HG03097 (cell line): ENCODE data around the gene KIAA1586.
A peak's percentile ranks its signal among the peaks of the same experiment; 100 is the strongest.
"Not testable (repeated sequence)": the region's sequence is repeated elsewhere in the genome, so short reads cannot be mapped to it uniquely, and the experiment has no call there.

Source experiments
- ATAC-seq: cut with Tn5 transposase; IDR thresholded peaks from one replicate; pipeline ENCODE4 v1.9.1; 2021; ENCODE audit not compliant: unreplicated experiment, low FRiP score

Gene KIAA1586

GRCh38 chr6:57040011-57040410 lies 6.5 kb upstream of the KIAA1586 start:
- ATAC-seq: no peak

- ATAC-seq: not testable (repeated sequence)
These were observed 2.4 kb upstream of the KIAA1586 start for GRCh38 chr6:57044061-57044460.

- ATAC-seq: no peak
These were observed 1.9 kb upstream of the KIAA1586 start for GRCh38 chr6:57044568-57044967.

DNA sequence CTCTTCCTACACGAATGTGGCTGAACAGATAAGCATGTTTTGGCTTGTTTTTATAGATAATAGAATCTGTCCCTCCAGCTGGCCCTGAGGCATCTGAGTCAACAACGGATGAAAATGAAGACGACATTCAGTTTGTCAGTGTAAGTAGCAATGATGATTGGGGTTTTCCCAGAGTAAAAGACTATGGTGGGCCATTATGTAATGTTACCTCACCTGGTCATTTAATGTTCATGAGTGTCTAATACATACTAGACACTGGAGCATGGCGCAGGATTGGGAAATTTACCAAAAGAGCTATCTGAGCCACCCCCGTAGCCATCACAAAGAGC lies 728 bp downstream of the KIAA1586 start:
- ATAC-seq: peak; percentile 19

DNA sequence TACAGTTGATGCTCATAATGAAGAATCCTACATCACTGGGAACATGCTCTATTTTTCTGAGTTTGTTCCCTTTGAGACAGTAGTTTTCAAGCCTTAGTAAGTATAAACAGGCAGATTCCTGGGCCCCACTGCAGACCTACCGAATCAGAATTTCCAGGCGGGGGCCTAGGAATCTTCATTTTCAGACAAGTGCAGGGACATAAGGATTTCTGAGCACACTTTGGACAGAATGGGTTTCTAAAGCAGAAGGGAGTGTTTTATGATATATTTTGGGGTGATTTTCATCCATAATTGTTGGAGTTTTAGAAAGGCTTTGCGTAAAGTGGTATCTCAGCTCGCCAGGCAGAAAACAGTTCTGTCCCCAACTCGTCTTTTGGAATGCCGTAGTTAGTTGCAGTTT lies 1.4 kb downstream of the KIAA1586 start:
- ATAC-seq: not testable (repeated sequence)

DNA sequence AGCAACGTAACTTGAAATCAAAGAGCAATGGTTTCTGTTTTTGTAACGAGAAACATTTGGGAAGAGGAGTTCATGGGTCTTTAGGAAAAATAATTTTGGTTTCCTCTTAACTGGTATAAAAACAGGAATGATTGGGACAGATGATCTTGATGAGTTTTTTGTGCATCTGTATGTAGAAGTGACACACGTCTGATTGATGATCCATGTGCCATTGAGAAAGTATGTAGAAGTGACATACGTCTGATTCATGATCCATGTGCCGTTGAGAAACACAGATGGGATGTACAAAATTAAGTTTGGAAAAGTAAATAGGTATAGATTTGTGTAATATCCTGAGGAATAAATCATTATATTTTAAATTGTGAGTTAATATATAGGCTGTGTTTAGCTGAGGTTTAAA lies 2.1 kb downstream of the KIAA1586 start:
- no peak for ATAC-seq

DNA sequence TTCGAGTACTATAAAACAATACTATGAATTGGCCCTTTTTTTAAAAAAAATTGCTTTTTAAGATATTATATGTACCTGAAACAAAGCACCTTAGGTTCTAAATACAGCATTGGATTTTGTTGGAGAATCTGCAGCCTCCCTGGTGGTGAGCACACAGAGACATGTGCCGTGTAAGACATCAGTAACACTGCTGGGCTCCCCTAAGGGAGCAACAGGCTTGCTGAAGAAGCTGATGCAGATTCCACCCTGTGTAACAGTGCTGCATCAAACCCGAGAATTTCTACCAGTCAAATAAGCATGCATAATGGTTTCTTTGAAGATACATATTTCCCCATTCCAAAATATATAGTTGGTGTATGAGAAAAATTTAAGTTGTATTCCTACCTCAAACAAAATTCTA lies 17.4 kb downstream of the KIAA1586 start:
- no peak for ATAC-seq

DNA sequence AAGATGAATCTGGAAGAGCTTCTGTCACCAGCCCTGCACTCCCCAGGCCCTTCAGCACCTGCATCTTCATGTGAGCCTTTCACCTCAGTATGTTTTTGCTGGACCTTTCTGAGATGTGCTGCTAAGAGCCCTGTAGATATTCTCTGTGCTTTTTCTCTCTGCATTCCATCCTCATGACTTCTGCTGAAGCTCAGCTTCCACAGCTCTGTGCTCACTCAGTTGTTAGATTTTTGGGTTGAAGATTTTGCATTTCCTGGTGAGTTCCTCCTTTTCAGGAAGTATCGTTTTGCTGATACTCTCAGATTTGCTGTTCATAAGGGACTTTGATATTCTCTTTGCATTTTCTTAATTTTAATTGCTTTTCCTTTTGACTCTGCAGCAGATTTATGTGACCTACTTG lies 18.3 kb downstream of the KIAA1586 start:
- no peak for ATAC-seq

GRCh38 chr6:57068061-57068460 lies 21.6 kb downstream of the KIAA1586 start:
- ATAC-seq: no peak

GRCh38 chr6:57069228-57069627 lies 22.7 kb downstream of the KIAA1586 start:
- no peak for ATAC-seq

GRCh38 chr6:57069920-57070331 lies 23.4 kb downstream of the KIAA1586 start:
- ATAC-seq: no peak

- no peak for ATAC-seq
These were observed 25.6 kb downstream of the KIAA1586 start for GRCh38 chr6:57072108-57072507.

DNA sequence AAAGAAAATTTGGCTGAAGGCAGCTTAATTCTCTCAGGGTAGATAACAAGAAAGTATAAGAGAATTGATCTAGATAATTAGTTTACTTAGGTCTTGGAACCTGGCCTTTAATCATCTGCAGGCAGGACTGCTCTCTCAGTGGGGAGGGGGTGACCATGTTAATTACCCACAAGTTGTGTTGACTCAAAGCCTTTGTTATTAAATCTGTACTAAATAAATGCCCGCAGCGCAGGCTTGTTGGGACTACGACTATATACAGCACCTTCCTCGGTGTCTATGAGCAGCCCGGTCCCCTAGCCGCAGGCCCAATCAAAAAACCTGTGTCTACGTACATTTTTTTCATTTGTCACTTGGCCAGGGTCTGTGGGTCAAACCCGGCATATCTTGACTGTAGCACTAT lies 27.9 kb downstream of the KIAA1586 start:
- ATAC-seq: no peak

- ATAC-seq: no peak
These were observed 28.6 kb downstream of the KIAA1586 start for GRCh38 chr6:57075092-57075491.

GRCh38 chr6:57078531-57079207 lies 32.2 kb downstream of the KIAA1586 start:
- ATAC-seq: no peak

- no peak for ATAC-seq
These were observed 39.0 kb downstream of the KIAA1586 start for GRCh38 chr6:57085471-57085870.

- ATAC-seq: no peak
These were observed 40.4 kb downstream of the KIAA1586 start for GRCh38 chr6:57086843-57087242.

DNA sequence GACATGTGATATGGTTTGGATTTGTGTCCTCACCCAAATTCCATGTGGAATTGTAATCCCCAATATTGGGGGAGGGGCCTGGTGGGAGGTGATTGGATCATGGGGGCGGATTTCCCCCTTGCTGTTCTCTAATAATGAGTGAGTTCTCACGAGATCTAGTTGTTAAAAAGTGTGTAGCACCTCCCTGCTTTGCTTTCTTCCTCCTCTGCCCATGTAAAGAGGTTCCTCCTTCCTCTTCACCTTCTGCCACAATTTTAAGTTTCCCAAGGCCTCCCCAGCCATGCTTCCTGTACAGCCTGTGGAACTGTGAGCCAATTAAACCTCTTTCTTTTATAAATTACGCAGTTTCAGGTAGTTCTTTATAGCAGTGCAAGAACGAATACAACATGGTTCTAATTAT lies 41.4 kb downstream of the KIAA1586 start:
- ATAC-seq: no peak

- ATAC-seq: no peak
These were observed 42.8 kb downstream of the KIAA1586 start for GRCh38 chr6:57089265-57089664.

DNA sequence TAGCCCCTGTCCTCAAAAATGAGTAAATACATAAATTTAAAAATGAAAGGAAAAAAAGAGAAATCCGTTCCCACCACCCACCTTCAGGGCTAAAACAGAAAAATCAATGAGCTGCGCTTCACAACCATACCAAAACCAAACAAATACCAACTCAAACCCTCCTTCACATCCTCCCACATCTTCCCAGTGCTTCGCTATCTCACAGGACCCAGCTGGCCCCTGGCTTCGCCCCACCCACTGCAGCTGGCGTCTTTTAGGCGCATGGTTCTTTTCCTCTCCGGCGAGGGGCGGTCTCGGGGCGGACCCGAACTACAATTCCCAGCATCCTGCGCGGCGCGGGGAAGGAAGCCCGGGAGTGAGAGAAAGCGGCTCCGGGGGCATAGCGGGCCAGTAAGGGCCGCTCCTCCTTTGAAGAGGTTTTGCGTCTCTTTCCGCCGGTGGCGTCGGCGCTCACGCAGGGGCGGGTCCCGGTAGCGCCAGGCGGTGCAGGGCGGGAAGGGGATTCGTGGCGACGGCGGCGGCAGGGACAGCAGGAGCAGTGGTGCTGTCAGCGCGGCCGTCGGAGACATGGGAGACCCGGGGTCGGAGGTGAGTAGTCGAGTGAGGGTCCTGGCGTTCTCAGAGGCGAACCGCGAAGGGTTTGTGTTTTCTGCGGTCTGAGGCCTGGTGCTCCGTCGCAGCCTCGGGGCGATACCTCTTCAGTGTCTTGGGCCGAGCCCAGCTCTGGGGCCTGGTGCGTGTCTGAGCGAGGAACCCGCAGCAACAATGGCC lies 43.4 kb downstream of the KIAA1586 start, which contains the start of gene ZNF451:
TSS of gene ZNF451 (plus strand) at position 502 of the 771 bp plus-strand sequence. CDS start at position 568, 66 bp downstream.
- peak; percentile 92 for ATAC-seq

- ATAC-seq: peak; percentile 8
These were observed 44.1 kb downstream of the KIAA1586 start for GRCh38 chr6:57090458-57091067.

DNA sequence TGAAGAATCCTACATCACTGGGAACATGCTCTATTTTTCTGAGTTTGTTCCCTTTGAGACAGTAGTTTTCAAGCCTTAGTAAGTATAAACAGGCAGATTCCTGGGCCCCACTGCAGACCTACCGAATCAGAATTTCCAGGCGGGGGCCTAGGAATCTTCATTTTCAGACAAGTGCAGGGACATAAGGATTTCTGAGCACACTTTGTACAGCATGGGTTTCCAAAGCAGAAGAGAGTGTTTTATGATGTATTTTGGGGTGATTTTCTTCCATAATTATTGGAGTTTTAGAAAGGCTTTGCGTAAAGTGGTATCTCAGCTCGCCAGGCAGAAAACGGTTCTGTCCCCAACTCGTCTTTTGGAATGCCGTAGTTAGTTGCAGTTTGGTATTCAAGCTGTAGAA lies 44.9 kb downstream of the KIAA1586 start:
- ATAC-seq: not testable (repeated sequence)
